OCI-LY7 (cell line): ENCODE measurements around the gene SMIM10L2A. TPM values are rescaled to one million over a fixed set of nuclear protein-coding genes. Genes with fewer than 3 reads are reported as not detected.

Experiments used
- BruUV-seq: library from RNA; stranded (reverse); fragments of 400-500 nt; replicated peaks from 2 replicates; lab custom pipeline; 2021; lab: Mats Ljungman, UMichigan
- CTCF ChIA-PET: fragments of 300-600 bp; sonication (Branson Sonifier 250); formaldehyde crosslinking; loops from one replicate; lab custom pipeline; 2022; ENCODE audit warnings: antibody characterized with exemption; ENCODE audit not compliant: unreplicated experiment; lab: Charles Lee
- POLR2A ChIA-PET: fragments of 300-600 bp; sonication (Branson Sonifier 250); formaldehyde crosslinking; loops from one replicate; lab custom pipeline; 2022; ENCODE audit warnings: antibody characterized with exemption; lab: Charles Lee
- DNase-seq: peaks from one replicate; pipeline ENCODE4 v3.0.0-alpha.2; 2015; ENCODE audit warnings: low spot score
- H2AFZ ChIP-seq: fragments of 200-600 bp; sonication (generic), shearing (Covaris generic); 2 replicates; pipeline ENCODE4 v1.6.1; 2014; ENCODE audit warnings: mild to moderate bottlenecking, antibody characterized with exemption, low read length, moderate library complexity
- H3K27ac ChIP-seq: fragments of 200-600 bp; sonication (generic); 2 replicates; pipeline ENCODE4 v1.5.1; 2014; ENCODE audit warnings: mixed run types, low read depth, mild to moderate bottlenecking, moderate library complexity, low read length, inconsistent platforms; ENCODE audit not compliant: poor library complexity, severe bottlenecking
- H3K36me3 ChIP-seq: fragments of 200-600 bp; sonication (generic); 2 replicates; pipeline ENCODE4 v1.6.1; 2014; ENCODE audit warnings: mild to moderate bottlenecking, antibody characterized with exemption, low read length, moderate library complexity, mixed read lengths; ENCODE audit not compliant: insufficient read depth
- H3K4me1 ChIP-seq: fragments of 200-600 bp; sonication (generic); 2 replicates; pipeline ENCODE4 v1.5.1; 2014; ENCODE audit warnings: mild to moderate bottlenecking, low read length; ENCODE audit not compliant: insufficient read depth, poor library complexity, severe bottlenecking
- H3K4me2 ChIP-seq: fragments of 200-600 bp; sonication (generic); 2 replicates; pipeline ENCODE4 v1.6.1; 2014; ENCODE audit warnings: mild to moderate bottlenecking, low read length
- H3K4me3 ChIP-seq: fragments of 200-600 bp; sonication (generic); 2 replicates; pipeline ENCODE4 v1.5.1; 2014; ENCODE audit warnings: mild to moderate bottlenecking, low read depth, low read length; ENCODE audit not compliant: poor library complexity, severe bottlenecking
- H3K79me2 ChIP-seq: fragments of 200-600 bp; sonication (generic); 2 replicates; pipeline ENCODE4 v1.6.1; 2016; ENCODE audit warnings: low read depth, mild to moderate bottlenecking, low read length, moderate library complexity, mixed read lengths; ENCODE audit not compliant: insufficient read depth
- H3K9me2 ChIP-seq: fragments of 200-600 bp; sonication (generic); 2 replicates; pipeline ENCODE4 v1.6.1; 2016; ENCODE audit warnings: mild to moderate bottlenecking, low read length, mixed read lengths; ENCODE audit not compliant: insufficient read depth
- H3K9me3 ChIP-seq: fragments of 200-600 bp; sonication (generic); 2 replicates; pipeline ENCODE4 v1.6.1; 2014; ENCODE audit warnings: mild to moderate bottlenecking, mixed run types, low read length, mixed read lengths
- H4K20me1 ChIP-seq: fragments of 200-600 bp; sonication (generic); 2 replicates; pipeline ENCODE4 v1.6.1; 2014; ENCODE audit warnings: mild to moderate bottlenecking, antibody characterized with exemption, low read length, moderate library complexity, mixed read lengths; ENCODE audit not compliant: insufficient read depth
- EZH2phosphoT487 ChIP-seq: fragments of 200-600 bp; sonication (generic); IDR thresholded peaks from 2 replicates; pipeline ENCODE4 v1.6.1; 2018; ENCODE audit warnings: low read depth, borderline replicate concordance, mild to moderate bottlenecking, mixed run types, antibody characterized with exemption, low read length, moderate library complexity, mixed read lengths
- intact Hi-C: fragments of 100-400 bp; cut with micrococcal nuclease; formaldehyde crosslinking; loops from one replicate; pipeline ENCODE4 v1.10.0; 2022; ENCODE audit not compliant: unreplicated experiment
- total RNA-seq, 2 experiments: library from RNA; depleted of rRNA in 1 of 2; stranded (reverse); fragments of >200 nt in 1 of 2; shearing (Covaris generic) in 1 of 2; gene quantifications; 2 replicates each; pipeline ENCODE4 v1.2.3, GENCODE V29; 2014 to 2022
- TF ChIP-seq, protein P1 (sequence below): fragments of 200-600 bp; sonication (generic); conservative IDR thresholded peaks from 2 replicates; pipeline ENCODE4 v1.5.1; 2014; ENCODE audit warnings: mild to moderate bottlenecking, antibody characterized with exemption, low read length, moderate library complexity, mixed read lengths

The SMIM10L2A gene
- total RNA-seq, 2 experiments from 2014 or later: 0.19 TPM; not detected in 1

- intact Hi-C loops: no loop called here
- Histone ChIP-seq H3K4me1 (no peaks in the 10 kb centered on the region), H3K4me2 (no peak overlapping the region), H2AFZ (no peak overlapping the region), H3K27ac (no peak overlapping the region), H3K36me3 (no peaks in the 10 kb centered on the region), H3K9me2 (no peaks in the 10 kb centered on the region), H3K79me2 (no peaks in the 10 kb centered on the region), H4K20me1 (no peaks in the 10 kb centered on the region), H3K9me3 (no peaks in the 10 kb centered on the region), H3K4me3 (no peak overlapping the region)
- TF ChIP-seq, protein P1, sequence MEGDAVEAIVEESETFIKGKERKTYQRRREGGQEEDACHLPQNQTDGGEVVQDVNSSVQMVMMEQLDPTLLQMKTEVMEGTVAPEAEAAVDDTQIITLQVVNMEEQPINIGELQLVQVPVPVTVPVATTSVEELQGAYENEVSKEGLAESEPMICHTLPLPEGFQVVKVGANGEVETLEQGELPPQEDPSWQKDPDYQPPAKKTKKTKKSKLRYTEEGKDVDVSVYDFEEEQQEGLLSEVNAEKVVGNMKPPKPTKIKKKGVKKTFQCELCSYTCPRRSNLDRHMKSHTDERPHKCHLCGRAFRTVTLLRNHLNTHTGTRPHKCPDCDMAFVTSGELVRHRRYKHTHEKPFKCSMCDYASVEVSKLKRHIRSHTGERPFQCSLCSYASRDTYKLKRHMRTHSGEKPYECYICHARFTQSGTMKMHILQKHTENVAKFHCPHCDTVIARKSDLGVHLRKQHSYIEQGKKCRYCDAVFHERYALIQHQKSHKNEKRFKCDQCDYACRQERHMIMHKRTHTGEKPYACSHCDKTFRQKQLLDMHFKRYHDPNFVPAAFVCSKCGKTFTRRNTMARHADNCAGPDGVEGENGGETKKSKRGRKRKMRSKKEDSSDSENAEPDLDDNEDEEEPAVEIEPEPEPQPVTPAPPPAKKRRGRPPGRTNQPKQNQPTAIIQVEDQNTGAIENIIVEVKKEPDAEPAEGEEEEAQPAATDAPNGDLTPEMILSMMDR: no peak
- no peak for TF ChIP-seq EZH2phosphoT487
- BruUV-seq: no TSS peak
- DNase-seq: no peak
- ChIA-PET CTCF (no interaction called here), POLR2A (no interaction called here)
Observed at GRCh38 chrX:135438734-135439043, 16.9 kb downstream of the SMIM10L2A start.

DNA sequence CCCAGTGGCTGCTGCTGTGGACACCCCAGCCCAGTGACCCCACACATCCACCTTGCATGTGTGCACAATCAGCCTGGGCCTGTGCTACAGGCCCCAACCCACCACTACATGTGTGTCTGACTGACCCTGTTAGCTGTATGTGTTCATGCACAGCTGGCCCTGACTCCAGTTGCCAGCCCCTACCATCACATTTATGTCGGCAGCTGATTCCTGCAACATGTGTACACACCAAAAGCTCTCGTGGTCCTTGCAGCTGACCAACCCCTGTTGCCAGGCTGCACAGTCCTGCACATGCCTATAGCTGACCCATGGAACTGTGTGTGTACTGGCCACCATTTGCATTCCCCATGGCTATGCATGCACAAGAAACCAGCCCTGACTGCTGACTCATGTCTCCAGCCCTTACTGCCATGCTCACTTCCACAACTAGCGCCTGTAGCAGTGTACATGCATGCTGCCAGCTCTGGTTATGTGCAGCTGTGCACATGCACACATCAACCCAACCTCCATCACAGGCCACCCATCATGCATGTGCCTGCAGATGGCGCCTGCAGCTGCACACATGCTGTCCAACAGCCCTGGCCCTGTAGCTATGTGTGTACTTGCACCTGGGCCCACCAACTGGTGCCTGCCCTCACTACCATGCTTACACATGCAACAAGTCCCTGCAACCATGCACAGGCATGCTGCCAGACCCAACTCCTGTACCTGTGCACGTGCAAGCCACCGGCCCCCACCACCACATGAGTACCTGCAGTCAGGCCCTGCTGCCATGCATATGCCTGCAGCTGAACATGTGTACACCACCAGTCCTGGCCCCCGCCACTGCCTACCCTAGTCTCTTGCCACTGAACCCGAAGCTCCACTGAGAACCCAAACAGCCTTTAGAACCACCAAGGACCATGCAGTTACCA lies 28.1 kb downstream of the SMIM10L2A start:
- Histone ChIP-seq H3K4me2 (no peak overlapping the region), H3K36me3 (no peaks in the 10 kb centered on the region), H4K20me1 (no peaks in the 10 kb centered on the region), H3K79me2 (no peaks in the 10 kb centered on the region), H2AFZ (no peak overlapping the region), H3K9me3 (no peaks in the 10 kb centered on the region), H3K4me3 (no peak overlapping the region), H3K27ac (no peak overlapping the region), H3K9me2 (no peaks in the 10 kb centered on the region), H3K4me1 (no peaks in the 10 kb centered on the region)
- DNase-seq: no peak
- intact Hi-C loops: no loop called here
- no TSS peak for BruUV-seq
- CTCF ChIA-PET: no interaction called here
- TF ChIP-seq, protein P1: no peak
- TF ChIP-seq EZH2phosphoT487: no peak
- POLR2A ChIA-PET: no interaction called here

- ChIA-PET CTCF (no interaction called here), POLR2A (interaction anchor here (0.7 kb wide), 1 partner anchor 10 kb away, joined by 3 read pairs; no protein-coding TSS in a partner anchor)
- TF ChIP-seq, protein P1: no peak
- TF ChIP-seq EZH2phosphoT487: no peak
- H3K4me1 ChIP-seq: no peaks in the 10 kb centered on the region
- no peak overlapping the region for H2AFZ ChIP-seq
- no peaks in the 10 kb centered on the region for H3K36me3 ChIP-seq
- no peaks in the 10 kb centered on the region for H4K20me1 ChIP-seq
- intact Hi-C loops: no loop called here
- H3K4me2 ChIP-seq: no peak overlapping the region
- H3K27ac ChIP-seq: no peak overlapping the region
- no peaks in the 10 kb centered on the region for H3K79me2 ChIP-seq
- no peak for DNase-seq
- H3K9me2 ChIP-seq: no peaks in the 10 kb centered on the region
- H3K4me3 ChIP-seq: no peak overlapping the region
- H3K9me3 ChIP-seq: no peaks in the 10 kb centered on the region
- BruUV-seq: no TSS peak
Observed at GRCh38 chrX:135453381-135453780, 31.6 kb downstream of the SMIM10L2A start.
